IMR-90 (cell line): ENCODE results near the gene COA1. TPM values are rescaled to one million over a fixed set of nuclear protein-coding genes. Genes with fewer than 3 reads are reported as not detected.

ENCODE experiments used
- ATAC-seq: fragments of 200-7000 bp; cut with Tn5 transposase; 2 replicates; pipeline ENCODE4 v1.9.1; 2020; ENCODE audit warnings: low read depth, mild to moderate bottlenecking, moderate library complexity
- BruUV-seq: library from RNA; stranded (reverse); fragments of 400-500 nt; replicated peaks from 2 replicates; lab custom pipeline; 2021; lab: Mats Ljungman, UMichigan
- CTCF ChIA-PET: fragments of 300-600 bp; formaldehyde crosslinking; extraction: SDS; loops from one replicate; lab custom pipeline; 2021; ENCODE audit warnings: antibody characterized with exemption; lab: Yijun Ruan, JAX
- POLR2A ChIA-PET: fragments of 300-600 bp; sonication (Branson Sonifier 250); formaldehyde crosslinking; loops from one replicate; lab custom pipeline; 2022; ENCODE audit warnings: antibody characterized with exemption; ENCODE audit not compliant: unreplicated experiment; lab: Charles Lee
- DNase-seq: peaks from one replicate; pipeline ENCODE4 v3.0.0; 2013
- H2AFZ ChIP-seq: replicated peaks from 2 replicates; pipeline ENCODE3; 2013; ENCODE audit warnings: low read length, mild to moderate bottlenecking; ENCODE audit not compliant: poor library complexity
- H2AK5ac ChIP-seq: 2 replicates; pipeline ENCODE4 v1.6.1; 2013; ENCODE audit warnings: low read depth, low read length, inconsistent platforms
- H2AK9ac ChIP-seq: replicated peaks from 2 replicates; pipeline ENCODE3; 2013; ENCODE audit warnings: mild to moderate bottlenecking, low read depth, low read length, moderate library complexity; ENCODE audit not compliant: poor library complexity
- H2BK120ac ChIP-seq: 2 replicates; pipeline ENCODE4 v1.6.1; 2013; ENCODE audit warnings: low read depth, low read length, inconsistent platforms
- H2BK15ac ChIP-seq: 3 replicates; pipeline ENCODE4 v1.6.1; 2013; ENCODE audit warnings: low read depth, low read length, inconsistent platforms
- H2BK20ac ChIP-seq: 2 replicates; pipeline ENCODE4 v1.6.1; 2013; ENCODE audit warnings: low read depth, mild to moderate bottlenecking, inconsistent platforms, low read length, moderate library complexity
- H2BK5ac ChIP-seq: 2 replicates; pipeline ENCODE4 v1.6.1; 2013; ENCODE audit warnings: mild to moderate bottlenecking, low read depth, low read length, inconsistent platforms; ENCODE audit not compliant: poor library complexity, severe bottlenecking
- H3K14ac ChIP-seq: replicated peaks from 2 replicates; pipeline ENCODE4 v1.6.1; 2013; ENCODE audit warnings: low read depth, low read length, inconsistent platforms
- H3K18ac ChIP-seq: 2 replicates; pipeline ENCODE4 v1.6.1; 2013; ENCODE audit warnings: low read depth, low read length, control low read depth
- H3K23ac ChIP-seq: 2 replicates; pipeline ENCODE4 v1.6.1; 2013; ENCODE audit warnings: low read depth, low read length, inconsistent platforms
- H3K27ac ChIP-seq: 2 replicates; pipeline ENCODE4 v1.5.1; 2013; ENCODE audit warnings: mild to moderate bottlenecking, control low read depth, low read length; ENCODE audit not compliant: insufficient read depth
- H3K27me3 ChIP-seq: 2 replicates; pipeline ENCODE4 v1.6.1; 2013; ENCODE audit warnings: low read length; ENCODE audit not compliant: control insufficient read depth, insufficient read depth
- H3K36me3 ChIP-seq: 2 replicates; pipeline ENCODE4 v1.6.1; 2013; ENCODE audit warnings: low read length, mixed read lengths; ENCODE audit not compliant: control insufficient read depth, insufficient read depth
- H3K4ac ChIP-seq: 2 replicates; pipeline ENCODE4 v1.6.1; 2013; ENCODE audit warnings: low read depth, low read length, inconsistent platforms
- H3K4me1 ChIP-seq: 2 replicates; pipeline ENCODE4 v1.6.1; 2013; ENCODE audit warnings: low read length, mixed read lengths; ENCODE audit not compliant: control insufficient read depth, insufficient read depth
- H3K4me2 ChIP-seq: 2 replicates; pipeline ENCODE4 v1.6.1; 2013; ENCODE audit warnings: low read depth, mild to moderate bottlenecking, control low read depth, low read length, moderate library complexity
- H3K4me3 ChIP-seq: 2 replicates; pipeline ENCODE4 v1.5.1; 2013; ENCODE audit warnings: low read depth, mild to moderate bottlenecking, control low read depth, low read length, moderate library complexity; ENCODE audit not compliant: insufficient read depth
- H3K56ac ChIP-seq: 2 replicates; pipeline ENCODE4 v1.6.1; 2013; ENCODE audit warnings: low read length, inconsistent platforms; ENCODE audit not compliant: insufficient read depth; ENCODE audit errors: extremely low read depth
- H3K79me1 ChIP-seq, 2 experiments: 2 replicates each; pipeline ENCODE4 v1.6.1; 2013; ENCODE audit warnings: low read length in 2 of 2, inconsistent platforms in 1 of 2, low read depth in 1 of 2
- H3K9ac ChIP-seq: 2 replicates; pipeline ENCODE4 v1.6.1; 2013; ENCODE audit warnings: low read depth, low read length, control low read depth
- H3K9me1 ChIP-seq: 2 replicates; pipeline ENCODE4 v1.6.1; 2013; ENCODE audit warnings: low read length, inconsistent platforms; ENCODE audit not compliant: insufficient read depth
- H3K9me3 ChIP-seq: 2 replicates; pipeline ENCODE4 v1.6.1; 2013; ENCODE audit warnings: low read length; ENCODE audit not compliant: control insufficient read depth, insufficient read depth
- H4K20me1 ChIP-seq: 2 replicates; pipeline ENCODE4 v1.6.1; 2013; ENCODE audit warnings: low read length, inconsistent platforms; ENCODE audit not compliant: insufficient read depth
- H4K5ac ChIP-seq: 2 replicates; pipeline ENCODE4 v1.6.1; 2013; ENCODE audit warnings: mild to moderate bottlenecking, low read depth, low read length, control low read depth
- H4K8ac ChIP-seq, 2 experiments: 2 replicates each; pipeline ENCODE4 v1.6.1; 2013; ENCODE audit warnings: low read depth in 2 of 2, low read length in 2 of 2, control low read depth in 1 of 2, inconsistent platforms in 1 of 2
- H4K91ac ChIP-seq: 2 replicates; pipeline ENCODE4 v1.6.1; 2013; ENCODE audit warnings: low read depth, low read length, inconsistent platforms; ENCODE audit not compliant: insufficient read depth
- MXI1 ChIP-seq: IDR thresholded peaks from 2 replicates; pipeline ENCODE4 v1.6.1; 2012; ENCODE audit warnings: low read depth, mild to moderate bottlenecking, low read length, moderate library complexity, borderline replicate concordance
- NFE2L2 ChIP-seq: fragments of 150-350 bp; IDR thresholded peaks from 2 replicates; pipeline ENCODE4 v1.6.1; 2016; ENCODE audit warnings: low read depth, mild to moderate bottlenecking, low read length
- USF2 ChIP-seq: fragments of 150-350 bp; IDR thresholded peaks from 2 replicates; pipeline ENCODE4 v1.6.1; 2017; ENCODE audit warnings: mild to moderate bottlenecking, antibody characterized with exemption, low read length, low read depth
- WGBS, 2 experiments: methylation state at CpG; one replicate each; pipeline versions ENCODE4 v1.1.5 to v1.1.7; 2013; ENCODE audit warnings: missing lambda C conversion rate in 2 of 2; ENCODE audit not compliant: insufficient read length in 1 of 2; ENCODE audit errors: extremely low coverage in 2 of 2; 5-methylcytosine and 5-hydroxymethylcytosine counted together
- dilution Hi-C: fragments of 300-500 bp; cut with HindIII; formaldehyde crosslinking; loops from one replicate; pipeline ENCODE4 v1.14.3; 2018; ENCODE audit warnings: low sequenced_read_pairs; ENCODE audit not compliant: unreplicated experiment
- in situ Hi-C: fragments of 300-500 bp; cut with MboI; formaldehyde crosslinking; loops from 3 replicates; pipeline ENCODE4 v1.14.3; 2019; ENCODE audit warnings: low sequenced_read_pairs, inconsistent platforms, mixed read lengths
- intact Hi-C: fragments of 100-400 bp; cut with micrococcal nuclease; formaldehyde crosslinking; loops from 2 replicates; pipeline ENCODE4 v1.10.0; 2022
- polyA plus RNA-seq, 3 experiments: library from polyadenylated mRNA; depleted of rRNA; stranded (reverse); fragments of >200 nt; gene quantifications; 2 replicates each; pipeline ENCODE4 v1.2.3, GENCODE V29; 2012; ENCODE audit warnings: low replicate concordance in 1 of 3
- total RNA-seq: library from RNA; depleted of rRNA; stranded (reverse); fragments of >200 nt; gene quantifications from 2 replicates; pipeline ENCODE4 v1.2.3, GENCODE V29; 2012

Gene COA1
- total and polyA plus RNA-seq, 2 of the 4 experiments (the other 2 are of a cell fraction): 34.2 to 59.5 TPM

DNA sequence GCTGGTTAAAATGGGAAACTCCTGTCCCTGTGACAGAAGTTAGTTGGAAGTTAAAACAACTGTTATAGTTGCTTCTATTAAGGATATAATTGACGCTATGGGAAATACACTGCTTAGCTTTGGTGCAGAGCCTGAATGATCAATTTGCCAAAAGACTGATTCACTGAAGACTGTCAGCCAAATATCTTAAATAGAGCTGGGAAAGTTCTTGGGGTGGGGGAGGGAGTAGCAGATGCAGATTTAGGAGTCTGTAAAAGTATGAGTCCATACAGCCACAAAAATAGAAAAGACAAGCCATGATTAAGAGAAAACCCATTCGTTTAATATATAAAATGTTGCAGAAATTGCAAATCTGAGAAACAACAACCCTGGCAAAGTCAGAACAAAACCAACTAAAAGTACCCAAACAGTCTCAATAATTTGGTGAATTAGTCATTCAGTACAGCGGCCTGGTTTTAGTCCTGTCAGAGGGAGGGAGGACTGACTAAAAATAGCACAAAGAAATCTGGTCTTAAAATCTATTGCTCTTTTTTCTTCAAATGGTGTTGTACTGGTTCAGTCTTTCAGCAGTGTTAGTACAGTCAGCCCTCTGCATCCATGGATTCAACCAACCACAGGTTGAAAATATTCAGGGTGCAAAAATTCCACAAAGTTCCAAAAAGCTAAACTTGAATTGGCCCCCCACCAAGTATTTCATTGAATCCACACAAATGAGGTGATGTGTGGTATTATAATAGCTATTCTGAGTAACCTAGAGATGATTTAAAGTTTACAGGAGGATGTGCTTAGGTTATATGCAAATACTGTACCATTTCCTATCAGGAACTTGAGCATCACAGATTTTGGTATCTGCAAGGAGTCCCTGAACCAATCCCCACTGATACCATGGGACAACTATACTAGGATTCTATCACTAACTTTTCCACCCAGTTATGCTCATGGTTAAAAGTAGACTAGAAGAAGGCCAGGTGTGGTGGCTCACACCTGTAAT, 116.4 kb downstream of the COA1 start (continued):
- TF ChIP-seq MXI1: no peak
- TF ChIP-seq NFE2L2: no peak

DNA sequence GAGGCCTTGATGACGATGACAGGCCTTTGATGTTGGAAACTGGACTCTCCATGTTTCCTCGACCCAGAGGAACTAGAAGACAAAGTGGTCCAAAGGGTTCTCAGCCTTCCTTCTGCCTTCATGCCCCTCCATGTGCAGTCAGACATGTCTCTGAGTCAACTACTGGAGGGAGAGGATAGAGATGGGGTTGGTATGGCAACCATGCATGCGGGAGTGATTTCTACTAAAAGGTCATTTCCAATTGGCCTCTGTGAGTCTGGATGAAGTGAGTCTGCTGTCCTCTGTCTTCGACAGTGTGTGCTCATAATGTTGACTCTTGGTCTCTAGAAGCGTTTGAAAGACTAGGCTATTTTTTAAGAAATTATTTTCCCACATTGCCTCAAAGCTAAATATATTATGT, 117.2 kb downstream of the COA1 start:
- H3K4me3 ChIP-seq: no peak overlapping the region
- TF ChIP-seq MXI1: peak; percentile 58; the same call in 1 of the 2 replicates
- no peak for TF ChIP-seq USF2
- H3K27ac ChIP-seq: peak overlapping the region; percentile 34; the same call in 1 of the 2 replicates
- ChIA-PET POLR2A (no interaction called here), CTCF (interaction anchor here (2.6 kb wide), 1 partner anchor 30 kb away, joined by 12 read pairs; the partner anchor contains the start of gene STK17A)
- in situ Hi-C loops: no loop called here
- H4K91ac ChIP-seq: no peak overlapping the region
- dilution Hi-C loops: no loop called here
- H3K4me2 ChIP-seq: no peak overlapping the region
- BruUV-seq: no TSS peak
- H3K36me3 ChIP-seq: peaks cover 31% of the 10 kb centered on the region
- H4K8ac ChIP-seq: no peak overlapping the region
- peaks cover 38 to 68% of the 10 kb centered on the region in 2 experiments for H3K79me1 ChIP-seq
- H2BK5ac ChIP-seq: peak overlapping the region; percentile 25
- no peak overlapping the region for H2AFZ ChIP-seq
- peaks cover 13% of the 10 kb centered on the region for H3K4me1 ChIP-seq
- H3K9me1 ChIP-seq: peaks cover 15% of the 10 kb centered on the region
- H3K56ac ChIP-seq: no peak overlapping the region
- H3K27me3 ChIP-seq: no peaks in the 10 kb centered on the region
- H3K4ac ChIP-seq: no peak overlapping the region; the same call in 1 of the 2 replicates
- peak; percentile 35 for DNase-seq
- peaks cover 43% of the 10 kb centered on the region for H4K20me1 ChIP-seq
- H3K9ac ChIP-seq: no peak overlapping the region
- H3K14ac ChIP-seq: peak overlapping the region; percentile 91
- H3K9me3 ChIP-seq: no peaks in the 10 kb centered on the region
- intact Hi-C loops: no loop called here
- peak overlapping the region; percentile 26; the same call in 1 of the 2 replicates for H3K23ac ChIP-seq
- peak overlapping the region; percentile 1; the same call in 1 of the 2 replicates for H2BK20ac ChIP-seq
- no peak; the same call in 1 of the 2 replicates for ATAC-seq
- no CpG with 5 or more reads among the region's 5 CpGs for WGBS, 2 experiments
- no peak overlapping the region for H3K18ac ChIP-seq
- H2AK9ac ChIP-seq: no peak overlapping the region
- no peak overlapping the region for H2BK15ac ChIP-seq
- H2BK120ac ChIP-seq: 0 out of 2 replicates have a peak overlapping the region, but pooled peaks have one; percentile 1
- peak overlapping the region; percentile 31; the same call in 1 of the 2 replicates for H2AK5ac ChIP-seq
- no peak overlapping the region for H4K5ac ChIP-seq
